K562 (cell line): ENCODE data around the gene RNF187. TPM values are rescaled to one million over a fixed set of nuclear protein-coding genes. Genes with fewer than 3 reads are reported as not detected.

ENCODE experiments used
- ARID4B ChIP-seq: sonication (generic); formaldehyde crosslinking; IDR thresholded peaks from 2 replicates; pipeline ENCODE4 v1.8.0; 2022; ENCODE audit warnings: mild to moderate bottlenecking, missing genetic modification reagents
- CBFA2T2 ChIP-seq: fragments of 450-650 bp; conservative IDR thresholded peaks from 2 replicates; pipeline ENCODE4 v1.6.1; 2017; ENCODE audit warnings: mild to moderate bottlenecking
- CXXC5 ChIP-seq: fragments of 250-450 bp; sonication (Bioruptor Pico); IDR thresholded peaks from 2 replicates; pipeline ENCODE4 v1.8.0; 2022; ENCODE audit warnings: inconsistent platforms, mild to moderate bottlenecking, moderate library complexity
- DDX20 ChIP-seq: fragments of 450-650 bp; IDR thresholded peaks from 2 replicates; pipeline ENCODE4 v1.6.1; 2016; ENCODE audit warnings: missing genetic modification characterization, low read depth, mild to moderate bottlenecking, missing compliant biosample characterization, moderate library complexity
- ETV6 ChIP-seq, 3 experiments: fragments of 150-350 bp in 1 of 3; sonication (generic) in 1 of 3; formaldehyde crosslinking in 1 of 3; IDR thresholded peaks; 2 replicates each; pipeline versions ENCODE4 v1.6.1 to v1.8.0; 2014 to 2022; ENCODE audit warnings: borderline replicate concordance in 2 of 3, low read depth in 2 of 3, antibody characterized with exemption in 1 of 3, low read length in 1 of 3, mild to moderate bottlenecking in 1 of 3, missing genetic modification reagents in 1 of 3
- KLF1 ChIP-seq: fragments of 450-650 bp; IDR thresholded peaks from 2 replicates; pipeline ENCODE4 v1.6.1; 2016; ENCODE audit warnings: missing genetic modification characterization, missing compliant biosample characterization
- KLF10 ChIP-seq: fragments of 250-450 bp; sonication (Bioruptor Pico); IDR thresholded peaks from 2 replicates; pipeline ENCODE4 v1.6.1; 2021; ENCODE audit warnings: matching md5 sums
- MLLT1 ChIP-seq, 2 experiments: fragments of 450-650 bp; IDR thresholded peaks; 2 replicates each; pipeline ENCODE4 v1.6.1; 2016
- NFIC ChIP-seq: fragments of 450-650 bp; IDR thresholded peaks from 2 replicates; pipeline ENCODE4 v1.6.1; 2017; ENCODE audit warnings: mild to moderate bottlenecking, inconsistent platforms
- PCBP1 ChIP-seq: fragments of 200-400 bp; formaldehyde crosslinking; IDR thresholded peaks from 2 replicates; pipeline ENCODE4 v1.6.1; 2018; ENCODE audit warnings: mild to moderate bottlenecking, low read depth, low read length; ENCODE audit not compliant: poor library complexity, severe bottlenecking
- PHB ChIP-seq: fragments of 250-450 bp; sonication (Bioruptor Pico); IDR thresholded peaks from 2 replicates; pipeline ENCODE4 v1.5.0; 2021
- RBM34 ChIP-seq: fragments of 200-400 bp; formaldehyde crosslinking; IDR thresholded peaks from 2 replicates; pipeline ENCODE4 v1.6.1; 2018; ENCODE audit warnings: low read length, borderline replicate concordance; ENCODE audit not compliant: insufficient read depth
- SMARCA4 ChIP-seq: fragments of 450-650 bp; IDR thresholded peaks from 2 replicates; pipeline ENCODE4 v1.6.1; 2016
- SNAPC5 ChIP-seq: fragments of 250-450 bp; sonication (Bioruptor Pico); IDR thresholded peaks from 2 replicates; pipeline ENCODE4 v1.8.0; 2021; ENCODE audit warnings: moderate library complexity, mild to moderate bottlenecking, inconsistent platforms
- SREBF2 ChIP-seq: sonication (generic); formaldehyde crosslinking; IDR thresholded peaks from 2 replicates; pipeline ENCODE4 v1.4.0; 2020; ENCODE audit warnings: mild to moderate bottlenecking, missing genetic modification reagents
- STAT5A ChIP-seq: IDR thresholded peaks from 2 replicates; pipeline ENCODE4 v1.6.1; 2012; ENCODE audit warnings: low read length, inconsistent platforms, borderline replicate concordance
- SUPT5H ChIP-seq: fragments of 450-650 bp; IDR thresholded peaks from 2 replicates; pipeline ENCODE4 v1.6.1; 2016
- TEAD2 ChIP-seq: fragments of 450-650 bp; IDR thresholded peaks from 2 replicates; pipeline ENCODE4 v1.6.1; 2016; ENCODE audit warnings: missing genetic modification characterization, control low read depth, missing compliant biosample characterization
- VEZF1 ChIP-seq: fragments of 200-800 bp; sonication (Bioruptor generic); IDR thresholded peaks from 2 replicates; pipeline ENCODE4 v1.6.1; 2017; ENCODE audit warnings: missing genetic modification characterization, missing compliant biosample characterization
- ZFP91 ChIP-seq: sonication (generic); formaldehyde crosslinking; IDR thresholded peaks from 2 replicates; pipeline ENCODE4 v1.8.0; 2022; ENCODE audit warnings: mild to moderate bottlenecking, missing genetic modification reagents
- ZNF324 ChIP-seq: fragments of 250-450 bp; sonication (Bioruptor Pico); IDR thresholded peaks from 2 replicates; pipeline ENCODE4 v1.4.0; 2020; ENCODE audit warnings: mild to moderate bottlenecking
- polyA plus RNA-seq, 8 experiments: library from polyadenylated mRNA; depleted of rRNA in 4 of 8; stranded (reverse) in 5 of 8; unstranded in 3 of 8; fragments of >200 nt; fragmentation: Nextera tagmentation in 2 of 8; fragmentation: Illumina TruSeq in 1 of 8; extraction: Ambion mirVana in 2 of 8; extraction: Trizol in 1 of 8; gene quantifications; 2 replicates each; pipeline versions ENCODE4 v1.2.1 to v1.2.3, GENCODE V29; 2011 to 2014; ENCODE audit warnings: inconsistent platforms in 1 of 8, missing spikeins in 1 of 8
- total RNA-seq, 7 experiments: library from RNA; depleted of rRNA in 6 of 7; stranded (reverse); fragments of >200 nt in 6 of 7; fragmentation: Illumina TruSeq in 2 of 7; extraction: Trizol in 2 of 7; gene quantifications; 2 replicates each; pipeline versions ENCODE4 v1.2.1 to v1.2.3, GENCODE V29; 2011 to 2021; ENCODE audit warnings: low replicate concordance in 1 of 7

RNF187 gene
- total and polyA plus RNA-seq, 9 of the 15 experiments (the other 6 are each of a cell fraction or from before 2014, with no cell fraction given): 2.3 to 119 (median 41.9) TPM

- TF ChIP-seq CXXC5 (CRISPR knock-in tag): peak; percentile 42
- no peak for TF ChIP-seq TEAD2 (tag)
- TF ChIP-seq RBM34: no peak
- no peak for TF ChIP-seq ZFP91 (CRISPR knock-in tag)
- TF ChIP-seq ZNF324: no peak
- no peak for TF ChIP-seq SNAPC5 (CRISPR knock-in tag)
- TF ChIP-seq SMARCA4: no peak
- peak; percentile 53 for TF ChIP-seq NFIC
- no peak for TF ChIP-seq ETV6 (IDR thresholded peaks at IDR 0.05; ENCODE audit: borderline replicate concordance in 1 of 2, low read depth in 2 of 2, low read length in 1 of 2)
- no peak for TF ChIP-seq ETV6 (CRISPR knock-in tag; IDR thresholded peaks at IDR 0.05; ENCODE audit: borderline replicate concordance)
- peak; percentile 77 for TF ChIP-seq CBFA2T2
- TF ChIP-seq ARID4B (CRISPR knock-in tag): no peak
- TF ChIP-seq PCBP1: no peak
- TF ChIP-seq SREBF2 (CRISPR knock-in tag): no peak
- TF ChIP-seq MLLT1 (IDR thresholded peaks at IDR 0.05): peak in 1 of 2 experiments; percentile 18; a peak in 1 of 4 replicates
- no peak for TF ChIP-seq KLF1 (tag)
- TF ChIP-seq STAT5A: 0 out of 2 replicates have a peak, but pooled peaks have one; percentile 16
- no peak for TF ChIP-seq SUPT5H
- no peak for TF ChIP-seq KLF10 (CRISPR knock-in tag)
- no peak for TF ChIP-seq PHB (CRISPR knock-in tag)
- TF ChIP-seq VEZF1: no peak
- TF ChIP-seq DDX20 (tag): no peak
These were observed 27.2 kb downstream of the RNF187 start (continued) for GRCh38 chr1:228514421-228514820.
